Activated T-cell treated with anti-CD3 and anti-CD28 coated beads, Interleukin-2, amount 50 U/mL, for 48 hours (primary cell): ENCODE data around the gene IGF1R.
A peak's percentile ranks its signal among the peaks of the same experiment; 100 is the strongest.
"Not testable (repeated sequence)": the region's sequence is repeated elsewhere in the genome, so short reads cannot be mapped to it uniquely, and the experiment has no call there.

Experiments
- DNase-seq, 2 experiments: peaks; one replicate each; pipeline ENCODE4 v3.0.0-alpha.2; 2020

IGF1R gene

GRCh38 chr15:98953000-98953787 lies 304.9 kb downstream of the IGF1R start:
- peak; percentile 56 to 62 for DNase-seq

DNA sequence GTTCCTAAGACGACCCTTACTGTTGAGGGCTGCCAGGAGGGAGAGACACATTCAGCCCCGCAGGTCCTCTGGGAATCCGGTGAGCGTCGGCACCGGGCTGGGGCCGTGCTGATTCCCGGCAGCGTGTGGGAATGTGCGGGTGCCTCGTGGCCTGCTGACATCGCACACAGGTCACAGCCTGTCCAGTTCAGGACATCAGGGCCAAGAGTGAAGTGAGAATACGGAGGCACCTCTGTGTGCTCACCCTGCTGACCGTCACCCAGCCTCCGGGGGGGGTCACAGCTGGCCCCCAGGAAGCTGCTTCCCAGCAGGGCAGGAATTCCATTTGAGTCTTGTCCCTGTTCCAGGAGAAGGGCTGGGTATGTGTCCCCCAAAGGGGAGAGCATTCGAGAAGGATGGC lies 305.6 kb downstream of the IGF1R start:
- DNase-seq: no peak

DNA sequence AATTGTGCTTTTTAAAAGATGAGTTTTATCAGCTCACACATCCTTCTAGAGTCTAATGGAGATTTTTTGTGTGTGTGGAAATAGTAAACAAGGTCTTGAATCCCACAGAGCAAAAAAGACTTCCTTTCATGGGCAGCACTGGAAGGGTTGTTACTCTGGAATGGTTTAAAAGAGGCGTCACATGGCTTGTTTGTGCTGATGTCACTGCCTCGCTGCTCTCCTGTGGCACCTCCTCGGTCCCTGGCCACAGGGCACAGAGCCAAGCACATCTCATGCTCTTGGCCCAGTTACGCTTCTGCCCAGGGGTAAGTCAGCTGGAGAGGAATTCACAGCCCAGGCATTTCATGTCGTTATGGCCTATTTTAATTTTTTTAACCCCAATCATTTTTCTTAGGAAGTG lies 306.1 kb downstream of the IGF1R start:
- no peak for DNase-seq

- no peak for DNase-seq
Measured at GRCh38 chr15:98955331-98955730, 307.0 kb downstream of the IGF1R start.

DNA sequence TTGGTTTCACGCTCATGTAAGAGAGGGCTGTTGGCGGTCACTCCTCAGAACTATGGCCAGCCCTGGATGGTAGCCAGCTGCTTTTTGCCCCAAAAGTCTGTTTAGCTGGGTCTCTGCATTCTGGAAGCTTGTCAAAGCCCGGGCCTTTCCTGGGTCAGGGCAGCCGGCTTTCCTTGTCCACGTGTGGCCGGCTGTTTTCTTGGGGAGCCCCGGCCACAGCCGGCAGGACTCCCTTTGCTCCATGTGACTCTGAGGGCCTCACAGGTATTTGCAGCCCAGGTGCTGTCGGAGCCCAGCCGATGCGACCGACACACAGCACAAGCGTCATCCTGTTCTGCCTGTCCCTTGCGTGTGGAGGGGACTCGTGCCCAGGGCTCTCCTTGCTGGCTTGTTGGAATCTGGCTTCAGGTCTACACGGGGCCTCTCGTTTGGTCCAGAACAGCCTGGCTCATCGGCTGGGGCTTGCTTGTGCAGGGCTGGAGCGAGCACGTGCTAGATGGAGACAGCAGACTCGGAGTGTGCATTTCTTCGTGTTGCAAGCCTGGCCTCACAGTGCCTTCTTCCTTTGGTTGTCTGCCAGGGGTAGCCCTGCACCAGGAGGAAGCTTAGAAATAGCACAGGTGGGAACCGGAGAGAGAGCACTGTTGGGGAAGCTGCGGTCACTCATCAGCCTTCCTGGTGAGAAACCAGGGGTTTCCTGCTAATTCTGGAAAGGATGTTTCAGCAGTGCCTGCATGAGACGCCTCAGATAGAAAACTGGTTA lies 307.8 kb downstream of the IGF1R start:
- DNase-seq: no peak

- DNase-seq: no peak
Measured at GRCh38 chr15:98956796-98957553, 308.6 kb downstream of the IGF1R start.

- DNase-seq: no peak
Measured at GRCh38 chr15:98957655-98958054, 309.3 kb downstream of the IGF1R start.

DNA sequence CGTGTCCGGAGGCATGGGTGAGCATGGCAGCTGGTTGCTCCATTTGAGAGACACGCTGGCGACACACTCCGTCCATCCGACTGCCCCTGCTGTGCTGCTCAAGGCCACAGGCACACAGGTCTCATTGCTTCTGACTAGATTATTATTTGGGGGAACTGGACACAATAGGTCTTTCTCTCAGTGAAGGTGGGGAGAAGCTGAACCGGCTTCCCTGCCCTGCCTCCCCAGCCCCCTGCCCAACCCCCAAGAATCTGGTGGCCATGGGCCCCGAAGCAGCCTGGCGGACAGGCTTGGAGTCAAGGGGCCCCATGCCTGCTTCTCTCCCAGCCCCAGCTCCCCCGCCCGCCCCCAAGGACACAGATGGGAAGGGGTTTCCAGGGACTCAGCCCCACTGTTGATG lies 309.7 kb downstream of the IGF1R start:
- no peak for DNase-seq

DNA sequence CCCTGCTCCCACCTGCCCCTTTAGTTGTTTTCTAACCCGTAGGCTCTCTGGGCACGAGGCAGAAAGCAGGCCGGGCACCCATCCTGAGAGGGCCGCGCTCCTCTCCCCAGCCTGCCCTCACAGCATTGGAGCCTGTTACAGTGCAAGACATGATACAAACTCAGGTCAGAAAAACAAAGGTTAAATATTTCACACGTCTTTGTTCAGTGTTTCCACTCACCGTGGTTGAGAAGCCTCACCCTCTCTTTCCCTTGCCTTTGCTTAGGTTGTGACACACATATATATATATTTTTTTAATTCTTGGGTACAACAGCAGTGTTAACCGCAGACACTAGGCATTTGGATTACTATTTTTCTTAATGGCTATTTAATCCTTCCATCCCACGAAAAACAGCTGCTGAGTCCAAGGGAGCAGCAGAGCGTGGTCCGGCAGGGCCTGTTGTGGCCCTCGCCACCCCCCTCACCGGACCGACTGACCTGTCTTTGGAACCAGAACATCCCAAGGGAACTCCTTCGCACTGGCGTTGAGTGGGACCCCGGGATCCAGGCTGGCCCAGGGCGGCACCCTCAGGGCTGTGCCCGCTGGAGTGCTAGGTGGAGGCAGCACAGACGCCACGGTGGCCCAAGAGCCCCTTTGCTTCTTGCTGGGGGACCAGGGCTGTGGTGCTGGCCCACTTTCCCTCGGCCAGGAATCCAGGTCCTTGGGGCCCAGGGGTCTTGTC lies 310.7 kb downstream of the IGF1R start:
- DNase-seq: no peak

DNA sequence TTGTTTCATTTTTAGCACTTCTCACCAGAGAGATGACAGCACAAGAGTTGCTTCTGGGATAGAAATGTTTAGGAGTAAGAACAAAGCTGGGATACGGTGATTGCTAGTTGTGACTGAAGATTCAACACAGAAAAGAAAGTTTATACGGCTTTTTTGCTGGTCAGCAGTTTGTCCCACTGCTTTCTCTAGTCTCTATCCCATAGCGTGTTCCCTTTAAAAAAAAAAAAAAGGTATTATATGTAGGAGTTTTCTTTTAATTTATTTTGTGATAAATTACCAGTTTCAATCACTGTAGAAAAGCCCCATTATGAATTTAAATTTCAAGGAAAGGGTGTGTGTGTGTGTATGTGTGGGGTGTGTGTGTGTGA lies 311.3 kb downstream of the IGF1R start:
- no peak for DNase-seq

DNA sequence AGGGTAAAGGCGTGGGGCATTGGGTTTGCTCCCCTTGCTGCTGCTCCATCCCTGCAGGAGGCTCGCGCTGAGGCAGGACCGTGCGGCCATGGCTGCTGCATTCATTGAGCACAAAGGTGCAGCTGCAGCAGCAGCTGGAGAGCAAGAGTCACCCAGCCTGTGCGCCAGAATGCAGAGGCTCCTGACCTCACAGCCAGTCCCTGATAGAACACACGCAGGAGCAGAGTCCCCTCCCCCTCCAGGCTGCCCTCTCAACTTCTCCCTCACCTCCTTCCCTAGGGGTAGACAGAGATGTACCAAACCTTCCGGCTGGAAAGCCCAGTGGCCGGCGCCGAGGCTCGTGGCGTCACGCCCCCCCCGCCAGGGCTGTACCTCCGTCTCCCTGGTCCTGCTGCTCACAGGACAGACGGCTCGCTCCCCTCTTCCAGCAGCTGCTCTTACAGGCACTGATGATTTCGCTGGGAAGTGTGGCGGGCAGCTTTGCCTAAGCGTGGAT lies 312.3 kb downstream of the IGF1R start:
- DNase-seq: no peak

GRCh38 chr15:98963444-98963843 lies 315.1 kb downstream of the IGF1R start:
- no peak for DNase-seq

- no peak for DNase-seq
Measured at GRCh38 chr15:98964466-98965133, 316.3 kb downstream of the IGF1R start.

DNA sequence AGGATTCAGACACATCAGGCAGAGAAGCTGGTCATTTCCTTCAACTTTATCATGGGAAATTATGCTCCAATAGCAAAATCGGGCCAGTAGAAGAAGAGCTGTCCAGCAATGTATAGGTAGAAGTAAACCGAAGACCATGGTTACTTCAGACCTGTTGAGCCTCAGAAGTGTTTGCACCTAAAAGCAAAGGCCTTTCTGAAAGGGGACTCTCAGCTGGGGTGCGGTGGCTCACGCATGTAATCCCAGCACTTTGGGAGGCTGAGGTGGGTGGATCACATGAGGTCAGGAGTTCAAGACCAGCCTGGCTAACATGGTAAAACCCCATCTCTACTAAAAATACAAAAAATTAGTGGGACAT lies 316.8 kb downstream of the IGF1R start:
- not testable (repeated sequence) for DNase-seq

- no peak for DNase-seq
Measured at GRCh38 chr15:98965597-98965996, 317.3 kb downstream of the IGF1R start.

DNA sequence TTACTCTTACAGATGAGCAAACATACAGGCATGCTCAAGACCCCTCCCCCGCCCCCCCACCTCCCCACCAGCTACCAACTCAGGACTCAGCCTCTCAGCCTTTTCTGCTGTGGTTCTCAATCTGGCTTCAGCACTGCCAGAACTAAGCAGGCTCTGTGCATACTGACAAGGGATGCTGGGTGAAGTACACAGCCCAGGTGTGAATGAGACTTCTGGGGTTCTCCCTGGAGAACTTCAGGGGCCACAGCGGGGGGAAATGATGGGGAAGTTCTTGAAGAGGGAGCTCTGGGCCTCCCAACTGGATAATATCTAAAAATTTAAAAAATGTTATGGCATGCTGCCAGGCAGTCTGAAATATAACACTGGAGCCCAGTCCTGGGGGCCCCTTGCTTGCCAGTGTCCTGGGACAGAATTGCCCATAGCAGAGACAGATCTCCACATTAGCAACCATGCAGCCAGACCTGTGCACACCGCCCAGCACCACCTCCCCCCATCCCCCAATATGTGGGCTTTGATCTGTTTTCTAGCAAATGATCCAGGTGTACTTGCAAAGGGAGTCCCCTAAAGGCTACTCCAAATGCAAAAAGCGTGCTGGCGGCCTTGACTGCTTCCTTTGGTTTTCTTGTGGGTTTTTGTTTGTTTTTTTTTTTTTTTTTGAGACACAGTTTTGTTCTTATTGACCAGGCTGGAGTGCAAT lies 317.9 kb downstream of the IGF1R start:
- no peak for DNase-seq

DNA sequence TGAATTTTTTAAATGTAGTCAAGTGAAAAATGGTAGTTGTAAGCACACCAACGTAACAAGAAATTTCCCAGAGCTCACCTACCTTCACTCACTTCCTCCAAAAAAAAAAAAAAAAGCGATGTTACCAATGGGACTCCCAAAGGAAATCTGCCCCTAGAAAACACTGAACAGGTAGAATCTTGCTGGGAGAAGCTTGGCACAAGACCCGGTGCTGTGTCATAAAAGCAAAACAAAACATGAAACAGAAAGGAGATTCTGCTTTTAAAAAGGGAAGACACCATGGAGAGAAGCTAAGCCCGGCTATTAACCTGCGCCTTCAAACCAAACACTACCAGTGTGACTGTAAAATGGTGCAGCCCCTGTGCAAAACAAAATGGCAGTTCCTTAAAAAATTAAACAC lies 318.8 kb downstream of the IGF1R start:
- DNase-seq: no peak

DNA sequence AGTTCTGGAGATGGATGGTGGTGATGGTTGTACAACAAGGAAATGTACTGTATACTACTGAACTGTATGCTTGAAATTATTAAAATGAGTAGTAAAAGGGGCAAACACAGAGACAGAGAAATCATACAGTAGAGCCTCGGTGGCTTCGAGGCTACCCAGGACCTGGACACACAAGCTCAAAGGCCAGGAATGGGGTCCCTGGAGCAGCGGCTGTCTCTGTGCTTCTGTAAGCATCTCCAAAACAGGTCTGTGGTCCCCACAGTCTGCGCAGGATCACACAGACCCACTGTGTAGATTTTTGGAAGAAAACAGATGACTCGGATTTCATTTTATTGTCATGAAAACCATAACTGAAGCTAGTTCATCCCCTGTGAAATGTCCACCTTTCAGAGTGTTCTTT lies 319.6 kb downstream of the IGF1R start:
- DNase-seq: no peak

DNA sequence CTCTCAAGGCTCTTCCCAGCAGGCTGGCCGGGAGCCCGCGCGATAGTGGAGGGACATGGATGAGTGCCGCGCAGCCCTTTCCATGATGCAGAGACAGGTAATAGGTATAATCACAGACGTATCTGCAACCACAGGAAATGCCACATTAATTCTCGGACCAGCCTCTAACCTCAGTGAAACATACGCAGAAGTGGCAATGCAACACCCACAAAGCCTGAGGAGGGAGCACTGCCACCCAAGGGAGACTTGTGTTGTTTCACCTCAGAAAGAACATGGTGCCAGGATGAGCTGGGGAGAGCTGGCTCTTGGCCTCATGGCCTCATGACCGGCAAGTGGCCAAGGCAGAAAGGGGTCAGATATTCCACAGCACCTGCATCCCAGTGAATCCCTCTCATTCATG lies 320.2 kb downstream of the IGF1R start:
- DNase-seq: no peak

DNA sequence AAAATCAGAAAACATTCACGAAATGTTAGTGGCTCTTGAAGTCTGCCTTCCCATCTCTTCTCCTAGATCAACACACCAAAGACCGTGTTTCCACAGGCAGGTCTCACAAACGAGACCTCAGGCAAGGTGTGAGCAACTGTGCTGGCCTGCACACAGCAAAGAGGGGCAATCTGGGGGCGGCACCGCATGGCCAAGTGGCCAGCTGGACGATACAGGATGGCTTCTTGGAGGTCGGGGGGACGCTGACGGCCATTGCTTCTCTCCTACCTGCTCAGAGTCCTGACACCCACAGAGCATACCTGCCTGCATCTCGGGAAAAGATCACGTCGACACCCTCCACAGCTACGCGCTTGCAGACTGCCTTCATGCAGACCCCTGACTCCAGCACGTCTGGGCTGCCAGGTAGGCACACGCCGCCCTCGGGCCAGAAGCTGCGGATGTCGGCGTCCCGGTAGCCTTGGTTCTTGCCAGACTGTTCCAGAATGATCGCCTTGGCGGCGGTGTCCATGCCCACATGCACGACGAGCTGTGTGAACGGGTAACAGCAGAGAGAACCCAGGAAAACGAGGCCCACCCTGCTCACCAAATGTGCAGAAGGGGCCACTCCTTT lies 320.9 kb downstream of the IGF1R start:
- no peak for DNase-seq

DNA sequence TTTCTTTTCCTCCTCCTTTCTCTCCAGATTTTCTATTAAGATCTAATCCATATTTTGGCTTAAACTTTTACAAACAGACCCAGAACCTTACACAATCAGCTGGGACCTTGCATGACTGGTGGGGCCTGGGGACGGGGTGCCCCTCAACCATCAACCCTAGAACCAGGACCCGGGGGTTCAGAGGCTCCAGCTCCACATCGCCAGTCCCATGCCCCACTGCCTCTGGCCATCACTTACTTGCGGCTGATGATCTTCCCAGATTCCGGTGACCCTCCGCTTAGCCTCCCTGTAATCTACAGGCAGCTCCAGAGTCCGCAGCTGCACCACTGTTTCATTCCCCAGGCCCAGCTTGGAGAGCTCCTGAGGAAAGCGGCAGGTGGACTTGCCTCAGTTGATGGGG lies 322.5 kb downstream of the IGF1R start:
- DNase-seq: no peak
